Measurements from ENCODE around the gene DSPP. TPM values are rescaled to one million over a fixed set of nuclear protein-coding genes. Genes with fewer than 3 reads are reported as not detected.

The DSPP gene
- total and polyA plus RNA-seq, 11 donors: not detected

DNA sequence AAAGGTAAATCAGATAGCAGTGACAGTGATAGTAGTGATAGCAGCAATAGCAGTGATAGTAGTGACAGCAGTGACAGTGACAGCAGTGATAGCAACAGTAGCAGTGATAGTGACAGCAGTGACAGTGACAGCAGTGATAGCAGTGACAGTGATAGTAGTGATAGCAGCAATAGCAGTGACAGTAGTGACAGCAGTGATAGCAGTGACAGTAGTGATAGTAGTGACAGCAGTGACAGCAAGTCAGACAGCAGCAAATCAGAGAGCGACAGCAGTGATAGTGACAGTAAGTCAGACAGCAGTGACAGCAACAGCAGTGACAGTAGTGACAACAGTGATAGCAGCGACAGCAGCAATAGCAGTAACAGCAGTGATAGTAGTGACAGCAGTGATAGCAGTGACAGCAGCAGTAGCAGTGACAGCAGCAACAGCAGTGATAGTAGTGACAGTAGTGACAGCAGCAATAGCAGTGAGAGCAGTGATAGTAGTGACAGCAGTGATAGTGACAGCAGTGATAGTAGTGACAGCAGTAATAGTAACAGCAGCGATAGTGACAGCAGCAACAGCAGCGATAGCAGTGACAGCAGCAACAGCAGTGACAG, 6.1 kb downstream of the DSPP start:
- intact Hi-C loops (cut with DNase I): no loop called here
- 90 to 95% (median 93%) methylated on average over 4 of the region's 4 CpGs for WGBS, 4 donors
- no peaks in the 10 kb centered on the region for H3K4me1 ChIP-seq
- no peaks in the 10 kb centered on the region for H3K36me3 ChIP-seq
- DNase-seq (no peak), ATAC-seq (no peak)
- H3K27me3 ChIP-seq: peaks cover 0 to 5% (median 0%) of the 10 kb centered on the region in 9 donors
- H3K27ac ChIP-seq: no peak overlapping the region
- H3K9me3 ChIP-seq: no peaks in the 10 kb centered on the region
- no peak overlapping the region for H3K4me3 ChIP-seq
- TF ChIP-seq CTCF (IDR thresholded peaks at IDR 0.05) (no peak), POLR2A (IDR thresholded peaks at IDR 0.05) (no peak)

GRCh38 chr4:87616268-87616667, 7.9 kb downstream of the DSPP start:
- H3K27me3 ChIP-seq: no peaks in the 10 kb centered on the region
- no peak for TF ChIP-seq CTCF (IDR thresholded peaks at IDR 0.05)
- peaks cover 0 to 8% (median 0%) of the 10 kb centered on the region in 12 donors for H3K4me1 ChIP-seq
- H3K27ac ChIP-seq: no peak overlapping the region
- no peaks in the 10 kb centered on the region for H3K9me3 ChIP-seq
- no peak for DNase-seq
- ATAC-seq: no peak
- intact Hi-C loops (cut with DNase I): no loop called here
- H3K36me3 ChIP-seq: no peaks in the 10 kb centered on the region
- 61 to 76% (median 66%) methylated on average over 9 of the region's 9 CpGs for WGBS, 4 donors
- no peak overlapping the region for H3K4me3 ChIP-seq

GRCh38 chr4:87620086-87620485, 11.8 kb downstream of the DSPP start:
- 65 to 74% (median 71%) methylated on average over 6 of the region's 6 CpGs for WGBS, 4 donors
- peaks cover 0 to 9% (median 0%) of the 10 kb centered on the region in 12 donors for H3K4me1 ChIP-seq
- no peak for DNase-seq
- peak overlapping the region in 5 of 12 donors; percentile 1 to 26 (median 16) for H3K4me3 ChIP-seq
- TF ChIP-seq POLR2A (IDR thresholded peaks at IDR 0.05) (no peak), CTCF (IDR thresholded peaks at IDR 0.05) (no peak)
- H3K27me3 ChIP-seq: no peaks in the 10 kb centered on the region
- H3K36me3 ChIP-seq: no peaks in the 10 kb centered on the region
- no peaks in the 10 kb centered on the region for H3K9me3 ChIP-seq
- peak overlapping the region; percentile 27 to 85 (median 76) for H3K27ac ChIP-seq
- intact Hi-C loops (cut with DNase I): no loop called here
- ATAC-seq: no peak

DNA sequence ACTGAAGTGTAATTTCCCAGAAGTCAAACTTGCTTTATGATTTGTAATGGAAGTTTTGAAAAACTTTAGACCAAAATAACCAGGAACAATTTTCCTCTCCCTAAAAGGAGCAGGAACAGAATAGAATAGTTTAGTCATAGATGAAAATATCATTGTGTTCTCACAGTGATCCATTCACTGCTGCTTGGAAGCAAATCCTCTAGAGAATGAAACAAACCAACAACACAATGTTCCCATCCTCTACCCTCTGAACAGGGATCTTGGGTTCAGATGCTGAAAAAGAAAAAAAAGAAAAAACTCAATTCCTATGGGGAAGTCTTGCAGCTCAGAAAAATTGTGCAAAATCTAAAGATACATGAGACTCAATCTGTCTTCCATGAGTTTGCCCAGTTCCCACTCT, 12.2 kb downstream of the DSPP start:
- H3K27ac ChIP-seq: peak overlapping the region in 11 of 12 donors; percentile 53 to 89 (median 77)
- ATAC-seq (peak; percentile 84 to 90 (median 88)), DNase-seq (no peak)
- peaks cover 0 to 9% (median 0%) of the 10 kb centered on the region in 12 donors for H3K4me1 ChIP-seq
- TF ChIP-seq CTCF (IDR thresholded peaks at IDR 0.05): no peak
- no peak for TF ChIP-seq POLR2A (IDR thresholded peaks at IDR 0.05)
- H3K9me3 ChIP-seq: no peaks in the 10 kb centered on the region
- H3K36me3 ChIP-seq: no peaks in the 10 kb centered on the region
- H3K4me3 ChIP-seq: peak overlapping the region in 1 of 12 donors; percentile 1
- H3K27me3 ChIP-seq: no peaks in the 10 kb centered on the region
- intact Hi-C loops (cut with DNase I): no loop called here
